HG02571 (cell line): ENCODE results near the gene DDX3Y.

Experiments used
- ATAC-seq: cut with Tn5 transposase; IDR thresholded peaks from one replicate; pipeline ENCODE4 v1.9.1; 2021; ENCODE audit warnings: mild to moderate bottlenecking, moderate library complexity; ENCODE audit not compliant: unreplicated experiment

Gene DDX3Y

DNA sequence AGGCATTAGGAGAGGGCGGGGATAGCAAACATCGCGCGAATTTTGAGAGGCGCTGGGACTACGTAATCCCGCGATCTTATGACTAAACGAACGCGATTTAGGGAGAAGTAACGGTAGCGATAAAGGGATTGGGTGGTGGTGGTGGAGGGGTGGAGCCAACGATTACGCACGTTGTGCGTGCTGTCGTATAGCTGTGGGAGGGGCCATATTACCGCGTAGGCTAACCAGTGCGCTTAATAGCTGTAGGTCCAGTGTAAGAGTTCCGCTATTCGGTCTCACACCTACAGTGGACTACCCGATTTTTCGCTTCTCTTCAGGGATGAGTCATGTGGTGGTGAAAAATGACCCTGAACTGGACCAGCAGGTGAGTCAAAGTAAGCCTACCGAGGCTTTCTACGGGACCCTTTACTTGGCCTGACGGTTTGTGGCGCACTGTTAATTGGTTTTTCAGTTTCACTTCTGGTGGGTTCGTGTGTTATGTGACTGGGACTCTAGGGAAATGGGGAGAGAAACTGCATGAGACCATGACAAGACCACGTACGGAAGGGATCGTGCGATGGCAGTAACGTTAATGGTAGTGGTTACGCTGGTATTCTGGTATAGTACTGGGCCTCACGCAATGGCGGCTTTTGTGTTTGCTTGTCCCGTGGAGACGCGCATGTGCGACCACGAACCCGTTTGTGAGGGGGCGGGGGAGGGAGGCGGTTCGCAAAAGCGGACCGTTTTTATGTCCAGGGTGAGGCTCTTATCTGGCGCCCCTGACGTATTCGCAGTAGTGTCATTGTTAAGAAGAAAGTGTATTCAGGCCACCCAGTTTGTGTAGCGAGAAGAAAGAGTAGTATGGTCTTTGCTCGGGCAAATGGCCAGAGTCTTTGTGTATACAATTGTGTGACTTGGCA, at the start of gene DDX3Y:
Gene DDX3Y, plus strand, starts transcription at position 251 of the 899 bp plus-strand sequence. Its CDS starts 69 bp downstream, at position 320.
- no peak for ATAC-seq

DNA sequence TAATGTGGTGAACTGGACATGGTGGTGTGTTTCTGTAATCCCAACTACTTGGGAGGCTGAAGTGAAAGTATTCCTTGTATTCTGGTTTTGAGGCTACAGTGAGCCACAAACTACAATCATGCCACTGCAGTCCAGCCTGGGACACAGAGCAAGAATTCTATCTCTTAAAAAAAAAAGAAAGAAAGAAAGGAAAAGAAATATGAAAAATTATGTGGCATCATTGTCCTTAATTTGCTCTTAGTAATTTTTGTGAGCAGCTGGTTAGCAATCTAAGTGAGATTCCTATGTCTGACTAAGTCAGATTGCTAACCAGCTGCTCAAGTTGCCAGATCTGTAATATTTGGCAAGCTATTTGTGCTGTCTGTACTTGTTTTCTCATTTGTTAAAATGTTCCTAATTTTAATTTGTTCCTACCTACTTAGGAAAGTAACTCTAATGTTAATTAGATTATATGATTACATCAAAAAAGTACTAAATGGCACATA, 48.8 kb upstream of the DDX3Y start:
- ATAC-seq, result no peak

DNA sequence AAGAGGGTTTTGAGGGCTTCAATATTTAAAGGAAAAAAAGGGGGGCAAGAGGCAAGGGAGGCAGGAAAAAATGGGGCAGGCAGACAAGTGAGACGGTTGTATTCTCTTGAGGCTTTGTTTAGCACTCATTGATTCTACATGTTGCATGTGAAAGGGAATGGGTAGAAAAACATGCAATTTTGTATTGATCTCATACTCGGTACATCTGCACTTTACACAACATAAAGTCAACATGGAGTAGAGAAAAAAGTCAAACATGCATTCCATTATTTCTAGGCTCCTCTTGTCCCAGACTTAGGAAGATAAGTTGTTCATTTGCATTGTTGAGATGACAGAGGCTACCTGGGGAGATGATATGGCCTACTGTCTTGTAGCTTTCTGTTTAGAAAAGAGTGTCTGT, 36.7 kb upstream of the DDX3Y start:
- ATAC-seq, result no peak

DNA sequence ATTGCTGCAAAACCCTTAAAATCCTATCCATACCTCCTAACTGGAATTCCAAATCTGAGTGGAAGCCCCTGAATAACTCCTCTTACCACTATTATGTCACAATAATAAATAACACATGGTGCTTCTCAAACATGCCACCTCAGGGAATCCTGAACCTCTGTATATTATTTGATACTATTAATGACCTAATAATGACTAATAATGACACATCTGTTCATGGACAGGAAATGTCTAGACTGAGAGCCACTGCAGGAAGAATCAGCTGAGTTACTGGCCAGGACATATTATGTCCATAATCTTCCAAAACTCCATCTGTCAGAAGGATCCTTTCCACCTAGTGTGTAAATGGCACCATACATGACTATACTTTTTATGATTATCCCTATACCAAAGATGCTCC, 7.7 kb upstream of the DDX3Y start:
- no peak for ATAC-seq

DNA sequence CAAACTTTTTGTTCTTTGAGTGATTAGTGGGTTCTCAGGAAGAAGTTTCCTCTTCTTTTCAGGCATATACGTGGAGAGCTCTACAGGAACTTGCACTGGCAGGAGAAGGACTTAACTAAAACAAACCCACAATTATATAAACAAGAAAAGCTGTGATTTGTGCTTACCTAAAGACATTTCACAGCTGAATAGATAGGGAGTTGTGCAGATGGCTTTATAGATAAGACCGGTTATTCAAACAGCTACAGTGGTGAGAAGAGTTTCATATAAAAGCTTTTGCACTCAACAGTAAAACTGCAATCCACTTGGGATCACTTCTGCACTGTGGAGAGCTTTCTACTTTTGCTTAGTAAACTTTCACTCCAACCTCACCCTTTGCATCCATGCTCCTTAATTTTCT, 6.1 kb upstream of the DDX3Y start:
- no peak for ATAC-seq

DNA sequence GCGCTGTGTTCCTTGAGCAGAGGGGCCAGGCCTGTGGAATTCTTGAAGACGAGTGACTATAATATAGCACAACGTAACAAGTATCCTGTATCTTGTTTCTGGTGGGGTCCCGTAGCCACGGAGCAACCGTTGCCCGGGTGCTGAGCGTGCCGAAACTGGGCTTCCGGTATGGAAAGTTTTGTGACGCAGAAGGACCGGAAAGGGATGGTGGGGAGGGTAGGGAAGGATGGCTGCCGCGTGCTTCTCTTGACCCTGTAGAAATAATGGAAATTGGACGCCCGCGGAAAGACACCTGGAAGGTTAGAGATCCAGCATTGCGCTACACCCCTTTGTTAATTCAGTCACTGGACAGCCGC, 827 bp downstream of the DDX3Y start:
- ATAC-seq, result no peak

DNA sequence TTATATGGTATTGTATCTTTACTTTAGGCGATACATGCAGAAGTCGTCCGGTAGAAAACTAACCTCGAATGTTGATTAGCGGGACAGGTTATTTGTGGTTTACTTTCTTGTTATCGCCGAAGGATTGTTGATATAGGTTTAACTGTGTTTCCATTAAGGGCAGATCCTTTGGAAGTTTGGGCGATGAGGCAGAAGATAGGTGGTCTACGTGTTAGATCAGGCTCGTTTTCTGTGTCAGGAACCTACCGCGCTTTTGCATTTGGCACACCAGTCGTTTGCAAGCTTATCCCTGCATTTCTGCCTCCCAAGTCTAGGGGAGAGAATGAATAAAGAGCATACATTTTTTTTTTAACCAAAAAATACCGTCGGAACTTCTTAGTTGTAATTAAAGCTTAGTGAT, 1.2 kb downstream of the DDX3Y start:
- ATAC-seq, result no peak

DNA sequence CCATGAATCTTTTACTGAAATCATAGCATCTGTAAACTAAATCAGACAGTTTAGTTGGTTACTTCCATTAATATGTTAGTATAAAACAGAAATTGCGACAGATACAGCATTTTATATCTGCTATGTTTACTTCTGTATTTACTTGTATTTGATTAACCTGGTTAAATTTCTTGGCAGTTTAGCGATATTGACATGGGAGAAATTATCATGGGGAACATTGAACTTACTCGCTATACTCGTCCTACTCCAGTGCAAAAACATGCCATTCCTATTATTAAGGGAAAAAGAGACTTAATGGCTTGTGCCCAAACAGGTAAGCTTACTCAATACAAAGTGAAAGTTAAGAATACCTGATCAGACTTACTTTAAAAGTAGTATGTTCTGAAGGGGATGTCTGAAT, 8.9 kb downstream of the DDX3Y start:
- no peak for ATAC-seq

DNA sequence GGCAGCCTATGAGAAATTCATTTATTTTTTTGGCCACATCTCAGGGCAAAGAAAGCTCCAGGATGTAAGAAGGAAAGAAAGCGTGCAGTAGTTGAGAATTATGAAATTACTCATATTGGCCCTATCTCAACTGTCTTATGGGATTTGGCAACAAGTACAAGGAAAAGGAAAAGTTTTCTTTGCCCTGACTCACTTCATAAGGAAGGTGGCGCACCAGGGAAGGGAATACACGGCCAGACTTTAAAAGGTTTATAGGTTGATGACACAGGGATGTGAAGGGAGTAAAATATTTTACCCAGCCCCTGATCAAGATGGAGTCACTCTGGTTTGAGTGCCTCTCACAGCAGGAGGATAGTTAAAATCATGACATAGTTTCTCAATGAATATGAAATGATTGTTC, 23.4 kb downstream of the DDX3Y start:
- ATAC-seq, result no peak

DNA sequence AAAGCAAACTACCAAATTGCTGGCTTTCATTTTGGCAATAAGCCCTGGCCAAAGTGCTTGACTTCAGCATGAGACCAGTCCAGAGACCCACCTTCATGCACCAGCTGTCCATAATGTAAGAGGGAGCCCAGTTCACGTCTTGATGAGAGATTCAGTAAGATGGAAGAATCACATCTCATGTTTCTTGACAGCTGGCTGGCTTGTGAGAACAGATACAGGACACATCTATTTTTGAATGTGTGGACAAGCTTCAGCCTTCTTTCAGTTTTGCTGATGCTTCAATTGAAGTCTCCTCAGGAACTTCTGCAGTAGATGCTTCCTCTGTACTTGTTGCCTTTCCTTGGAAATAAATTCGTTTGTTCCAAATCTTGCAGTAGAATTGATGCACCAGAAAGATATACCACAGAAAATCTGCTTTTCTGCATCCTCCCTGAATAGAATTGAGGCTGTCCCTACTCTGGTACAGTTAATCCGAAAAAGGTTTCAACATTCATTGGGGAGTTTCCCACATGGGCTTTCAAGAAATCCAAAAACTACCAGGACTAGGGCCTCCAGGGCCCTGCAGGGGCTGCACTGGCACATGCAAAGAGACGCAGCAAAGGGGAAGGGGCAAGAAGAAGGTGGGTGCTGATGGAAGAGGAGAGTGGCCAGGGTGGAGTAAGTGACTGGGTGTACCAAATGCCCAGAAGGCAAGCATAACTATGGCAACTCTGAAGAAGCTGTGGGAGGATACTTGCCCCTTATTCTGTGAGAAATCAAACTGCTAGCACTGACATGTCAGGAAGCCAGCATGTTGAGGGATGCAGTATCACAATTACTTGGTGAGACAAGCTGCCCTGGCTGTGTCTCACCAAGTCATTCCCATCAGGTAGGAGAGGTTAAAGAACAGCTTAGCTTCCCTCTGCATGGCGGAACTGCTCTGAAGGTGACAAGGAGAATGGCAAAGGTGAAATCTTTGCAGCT, 37.3 kb downstream of the DDX3Y start:
- ATAC-seq, result no peak
